Smooth muscle cell (in vitro differentiated cells): ENCODE data around the gene SH2B2. TPM values are rescaled to one million over a fixed set of nuclear protein-coding genes. Genes with fewer than 3 reads are reported as not detected.
A peak's percentile ranks its signal among the peaks of the same experiment; 100 is the strongest.

ENCODE experiments used
- DNase-seq: peaks from one replicate; lab custom pipeline; 2025; ENCODE audit not compliant: unreplicated experiment; lab: John Stamatoyannopoulos, UW
- H2AFZ ChIP-seq: fragments of 200-600 bp; sonication (generic); 2 replicates; pipeline ENCODE4 v1.6.0; 2016; ENCODE audit warnings: antibody characterized with exemption, low read depth, mild to moderate bottlenecking
- H3F3A ChIP-seq: fragments of 200-600 bp; sonication (generic); 2 replicates; pipeline ENCODE4 v1.6.0; 2017; ENCODE audit warnings: antibody characterized with exemption, low read depth
- H3K27ac ChIP-seq: fragments of 200-600 bp; sonication (generic); 2 replicates; pipeline ENCODE4 v1.5.1; 2016; ENCODE audit warnings: low read depth, mild to moderate bottlenecking
- H3K27me3 ChIP-seq: fragments of 200-600 bp; sonication (generic); 2 replicates; pipeline ENCODE4 v1.6.1; 2016; ENCODE audit warnings: low read depth, mild to moderate bottlenecking
- H3K36me3 ChIP-seq: fragments of 200-600 bp; sonication (generic); 2 replicates; pipeline ENCODE4 v1.5.1; 2016; ENCODE audit warnings: low read depth
- H3K4me1 ChIP-seq: fragments of 200-600 bp; sonication (generic); 2 replicates; pipeline ENCODE4 v1.5.1; 2016; ENCODE audit warnings: low read depth
- H3K4me2 ChIP-seq: fragments of 200-600 bp; sonication (generic); 2 replicates; pipeline ENCODE4 v1.6.0; 2016; ENCODE audit warnings: mild to moderate bottlenecking
- H3K4me3 ChIP-seq: fragments of 200-600 bp; sonication (generic); 2 replicates; pipeline ENCODE4 v1.5.1; 2016; ENCODE audit warnings: mild to moderate bottlenecking
- H3K79me2 ChIP-seq: fragments of 200-600 bp; sonication (generic); 2 replicates; pipeline ENCODE4 v1.6.0; 2016; ENCODE audit warnings: low read depth, mild to moderate bottlenecking
- H3K9ac ChIP-seq: fragments of 200-600 bp; sonication (generic); 2 replicates; pipeline ENCODE4 v1.6.0; 2016; ENCODE audit warnings: low read depth
- H3K9me3 ChIP-seq: fragments of 200-600 bp; sonication (generic); replicated peaks from 2 replicates; pipeline ENCODE4 v1.5.1; 2016; ENCODE audit warnings: low read depth
- H4K20me1 ChIP-seq: fragments of 200-600 bp; sonication (generic); 2 replicates; pipeline ENCODE4 v1.6.0; 2016; ENCODE audit warnings: low read depth
- WGBS: methylation state at CpG from one replicate; pipeline ENCODE4 v1.1.7; 2016; ENCODE audit warnings: low lambda C conversion rate; 5-methylcytosine and 5-hydroxymethylcytosine counted together
- polyA plus RNA-seq: library from polyadenylated mRNA; unstranded; fragments of >200 nt; fragmentation: Nextera tagmentation; extraction: Ambion mirVana; gene quantifications from 2 replicates; pipeline ENCODE4 v1.2.1, GENCODE V29; 2016
- total RNA-seq: library from RNA; depleted of rRNA; stranded (reverse); fragments of >200 nt; gene quantifications from 2 replicates; pipeline ENCODE4 v1.2.3, GENCODE V29; 2014
- TF ChIP-seq, protein P1 (sequence below): fragments of 200-600 bp; sonication (generic); IDR thresholded peaks from 2 replicates; pipeline ENCODE4 v1.5.1; 2017; ENCODE audit warnings: borderline replicate concordance, mild to moderate bottlenecking, antibody characterized with exemption; ENCODE audit not compliant: insufficient read depth, poor library complexity, severe bottlenecking

The SH2B2 gene
- total and polyA plus RNA-seq, 2 experiments from 2014 or later: 8.2 to 12.4 TPM

DNA sequence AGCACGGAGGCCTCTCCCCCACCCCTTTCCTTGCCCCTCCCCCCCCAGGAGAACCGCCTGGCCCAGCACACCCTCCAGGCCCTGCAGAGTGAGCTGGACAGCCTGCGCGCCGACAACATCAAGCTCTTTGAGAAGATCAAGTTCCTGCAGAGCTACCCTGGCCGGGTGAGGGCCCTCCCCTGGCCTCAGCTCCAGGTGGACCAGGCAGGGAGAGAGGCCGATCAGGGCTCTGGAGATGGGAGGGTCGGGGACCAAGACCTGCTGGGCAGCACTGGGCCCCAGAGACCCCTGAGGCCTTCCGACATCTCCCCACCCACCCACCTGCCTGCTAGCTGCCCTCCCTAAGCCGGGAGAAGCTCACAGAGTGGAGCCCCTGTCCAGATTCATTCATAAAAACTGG lies 8.8 kb upstream of the SH2B2 start:
- Histone ChIP-seq H2AFZ (no peak overlapping the region), H3K27me3 (no peaks in the 10 kb centered on the region), H3F3A (no peaks in the 10 kb centered on the region), H3K9ac (no peak overlapping the region), H3K36me3 (no peaks in the 10 kb centered on the region), H3K4me3 (no peak overlapping the region), H3K4me1 (no peaks in the 10 kb centered on the region), H3K79me2 (no peaks in the 10 kb centered on the region), H3K9me3 (no peaks in the 10 kb centered on the region), H3K4me2 (no peak overlapping the region), H4K20me1 (no peaks in the 10 kb centered on the region), H3K27ac (no peak overlapping the region)
- 91% methylated on average over 10 of the region's 10 CpGs for WGBS
- no peak for DNase-seq
- TF ChIP-seq, protein P1, sequence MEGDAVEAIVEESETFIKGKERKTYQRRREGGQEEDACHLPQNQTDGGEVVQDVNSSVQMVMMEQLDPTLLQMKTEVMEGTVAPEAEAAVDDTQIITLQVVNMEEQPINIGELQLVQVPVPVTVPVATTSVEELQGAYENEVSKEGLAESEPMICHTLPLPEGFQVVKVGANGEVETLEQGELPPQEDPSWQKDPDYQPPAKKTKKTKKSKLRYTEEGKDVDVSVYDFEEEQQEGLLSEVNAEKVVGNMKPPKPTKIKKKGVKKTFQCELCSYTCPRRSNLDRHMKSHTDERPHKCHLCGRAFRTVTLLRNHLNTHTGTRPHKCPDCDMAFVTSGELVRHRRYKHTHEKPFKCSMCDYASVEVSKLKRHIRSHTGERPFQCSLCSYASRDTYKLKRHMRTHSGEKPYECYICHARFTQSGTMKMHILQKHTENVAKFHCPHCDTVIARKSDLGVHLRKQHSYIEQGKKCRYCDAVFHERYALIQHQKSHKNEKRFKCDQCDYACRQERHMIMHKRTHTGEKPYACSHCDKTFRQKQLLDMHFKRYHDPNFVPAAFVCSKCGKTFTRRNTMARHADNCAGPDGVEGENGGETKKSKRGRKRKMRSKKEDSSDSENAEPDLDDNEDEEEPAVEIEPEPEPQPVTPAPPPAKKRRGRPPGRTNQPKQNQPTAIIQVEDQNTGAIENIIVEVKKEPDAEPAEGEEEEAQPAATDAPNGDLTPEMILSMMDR: no peak

DNA sequence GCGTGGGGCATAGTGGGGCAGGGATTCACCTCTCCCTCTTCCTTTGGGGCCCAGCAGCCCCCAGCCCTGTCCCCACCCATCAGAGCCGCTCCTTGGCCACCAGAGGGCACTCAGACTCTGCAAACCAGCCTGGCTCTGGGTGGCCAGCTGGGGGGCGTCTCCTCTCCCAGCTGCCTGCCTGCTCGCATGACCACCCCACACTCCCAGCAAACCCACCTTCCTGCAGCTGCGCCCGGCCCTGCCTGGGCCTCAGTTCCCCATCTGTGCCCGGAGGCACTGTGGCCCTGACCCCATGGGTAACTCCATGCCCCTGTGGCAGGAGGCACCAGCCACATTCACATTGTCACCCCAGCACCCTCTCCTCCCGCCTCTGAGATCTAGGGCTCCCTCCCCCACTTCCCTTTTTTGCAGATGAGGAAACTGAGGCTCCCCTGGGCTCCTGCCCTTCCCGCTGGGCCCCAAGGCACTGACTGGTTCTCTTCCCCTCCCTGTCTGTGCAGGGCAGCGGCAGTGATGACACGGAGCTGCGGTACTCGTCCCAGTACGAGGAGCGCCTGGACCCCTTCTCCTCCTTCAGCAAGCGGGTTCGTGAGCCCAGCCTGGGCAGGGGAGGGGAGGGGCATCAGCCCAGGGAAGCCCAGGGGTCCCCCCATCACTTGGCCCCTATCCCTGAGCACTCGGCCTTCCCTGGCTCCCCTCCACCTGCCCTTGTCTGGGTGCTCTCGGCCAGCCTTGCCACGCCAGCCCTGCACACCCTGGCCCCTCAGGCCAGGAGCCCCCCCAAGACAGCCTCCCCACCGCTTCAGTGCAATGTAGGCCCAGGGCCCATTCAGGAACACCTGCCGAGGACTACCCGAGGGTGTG lies 6.9 kb upstream of the SH2B2 start:
- TF ChIP-seq, protein P1: peak; percentile 72

DNA sequence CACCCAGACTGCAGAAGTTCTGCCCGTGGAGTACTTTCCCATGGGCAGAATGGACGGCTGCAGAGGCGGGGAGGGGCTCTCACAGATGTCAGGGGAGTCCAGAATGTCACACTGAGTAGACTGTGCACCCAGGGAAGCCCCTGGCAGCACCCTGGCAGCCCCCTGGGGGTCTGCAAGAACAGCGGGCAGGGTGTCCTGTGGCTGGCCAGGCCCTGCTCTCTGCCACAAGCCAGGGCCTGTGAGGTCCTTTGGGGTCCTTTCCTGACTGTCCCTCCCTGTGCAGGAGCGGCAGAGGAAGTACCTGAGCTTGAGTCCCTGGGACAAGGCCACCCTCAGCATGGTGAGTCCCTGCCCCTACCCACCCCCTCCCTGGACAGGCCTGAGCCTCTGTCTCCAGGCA lies 6.1 kb upstream of the SH2B2 start:
- H3K4me3 ChIP-seq: no peak overlapping the region
- H4K20me1 ChIP-seq: no peaks in the 10 kb centered on the region
- peaks cover 4% of the 10 kb centered on the region for H3K4me1 ChIP-seq
- no peaks in the 10 kb centered on the region for H3K36me3 ChIP-seq
- no peaks in the 10 kb centered on the region for H3K27me3 ChIP-seq
- no peak overlapping the region for H3K4me2 ChIP-seq
- TF ChIP-seq, protein P1: no peak
- no peaks in the 10 kb centered on the region for H3K9me3 ChIP-seq
- no peak for DNase-seq
- no peaks in the 10 kb centered on the region for H3F3A ChIP-seq
- H3K27ac ChIP-seq: no peak overlapping the region
- H2AFZ ChIP-seq: no peak overlapping the region
- WGBS: 99% methylated on average over 5 of the region's 5 CpGs
- H3K9ac ChIP-seq: no peak overlapping the region
- H3K79me2 ChIP-seq: no peaks in the 10 kb centered on the region

More for the DNA sequence above, 6.9 kb upstream of the SH2B2 start:
- Histone ChIP-seq H3K27me3 (no peaks in the 10 kb centered on the region), H3K27ac (no peak overlapping the region), H3K9me3 (no peaks in the 10 kb centered on the region), H4K20me1 (no peaks in the 10 kb centered on the region), H2AFZ (no peak overlapping the region), H3K4me3 (no peak overlapping the region), H3K36me3 (no peaks in the 10 kb centered on the region), H3F3A (no peaks in the 10 kb centered on the region), H3K79me2 (no peaks in the 10 kb centered on the region), H3K4me2 (no peak overlapping the region), H3K4me1 (no peaks in the 10 kb centered on the region), H3K9ac (no peak overlapping the region)
- peak; percentile 11 for DNase-seq
- WGBS: 52% methylated on average over 17 of the region's 23 CpGs

DNA sequence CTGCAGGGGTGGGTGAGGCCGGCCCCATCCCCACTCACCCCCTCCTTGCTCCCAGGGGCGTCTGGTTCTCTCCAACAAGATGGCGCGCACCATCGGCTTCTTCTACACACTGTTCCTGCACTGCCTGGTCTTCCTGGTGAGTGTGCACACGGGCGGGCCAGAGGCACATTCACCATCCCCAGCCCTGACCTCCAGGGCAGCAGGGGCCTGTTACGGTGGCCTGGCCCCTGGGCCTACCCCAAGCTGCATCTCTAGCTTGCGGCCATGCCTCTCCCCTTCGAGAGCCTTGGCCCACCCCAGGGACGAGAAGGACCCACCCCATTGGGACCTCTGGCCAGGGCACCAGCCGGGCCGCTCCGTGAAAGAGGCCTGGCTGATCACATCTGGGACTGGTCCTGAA lies 4.9 kb upstream of the SH2B2 start:
- H3K27ac ChIP-seq: no peak overlapping the region
- no peak overlapping the region for H2AFZ ChIP-seq
- H3K4me3 ChIP-seq: no peak overlapping the region
- no peaks in the 10 kb centered on the region for H3K36me3 ChIP-seq
- 95% methylated on average over 14 of the region's 14 CpGs for WGBS
- H3K9ac ChIP-seq: no peak overlapping the region
- no peaks in the 10 kb centered on the region for H4K20me1 ChIP-seq
- peaks cover 10% of the 10 kb centered on the region for H3K4me1 ChIP-seq
- H3K27me3 ChIP-seq: no peaks in the 10 kb centered on the region
- H3K9me3 ChIP-seq: no peaks in the 10 kb centered on the region
- TF ChIP-seq, protein P1: no peak
- H3K4me2 ChIP-seq: no peak overlapping the region
- no peaks in the 10 kb centered on the region for H3K79me2 ChIP-seq
- H3F3A ChIP-seq: no peaks in the 10 kb centered on the region
- DNase-seq: no peak
